ENCODE results near the gene TRIP4.

The TRIP4 gene

GRCh38 chr15:64425221-64425620 is 37.6 kb downstream of the TRIP4 start:
- Histone ChIP-seq H3K27ac (no peak overlapping the region), H3K27me3 (ENCODE audit: insufficient read depth, low read depth) (no peaks in the 10 kb centered on the region), H3K9ac (no peak overlapping the region), H3K4me2 (no peak overlapping the region), H2AFZ (ENCODE audit: low read depth) (no peak overlapping the region), H3K79me2 (ENCODE audit: insufficient read depth, low read depth) (no peaks in the 10 kb centered on the region), H3K36me3 (ENCODE audit: insufficient read depth) (no peaks in the 10 kb centered on the region), H3K4me3 (IDR thresholded peaks at IDR 0.05; ENCODE audit: insufficient read depth, low read depth, low read length) (no peak overlapping the region), H3K4me1 (ENCODE audit: low read depth, poor library complexity, severe bottlenecking) (peaks cover 48% of the 10 kb centered on the region), H4K20me1 (ENCODE audit: insufficient read depth) (no peaks in the 10 kb centered on the region)
- TF ChIP-seq, protein P1, sequence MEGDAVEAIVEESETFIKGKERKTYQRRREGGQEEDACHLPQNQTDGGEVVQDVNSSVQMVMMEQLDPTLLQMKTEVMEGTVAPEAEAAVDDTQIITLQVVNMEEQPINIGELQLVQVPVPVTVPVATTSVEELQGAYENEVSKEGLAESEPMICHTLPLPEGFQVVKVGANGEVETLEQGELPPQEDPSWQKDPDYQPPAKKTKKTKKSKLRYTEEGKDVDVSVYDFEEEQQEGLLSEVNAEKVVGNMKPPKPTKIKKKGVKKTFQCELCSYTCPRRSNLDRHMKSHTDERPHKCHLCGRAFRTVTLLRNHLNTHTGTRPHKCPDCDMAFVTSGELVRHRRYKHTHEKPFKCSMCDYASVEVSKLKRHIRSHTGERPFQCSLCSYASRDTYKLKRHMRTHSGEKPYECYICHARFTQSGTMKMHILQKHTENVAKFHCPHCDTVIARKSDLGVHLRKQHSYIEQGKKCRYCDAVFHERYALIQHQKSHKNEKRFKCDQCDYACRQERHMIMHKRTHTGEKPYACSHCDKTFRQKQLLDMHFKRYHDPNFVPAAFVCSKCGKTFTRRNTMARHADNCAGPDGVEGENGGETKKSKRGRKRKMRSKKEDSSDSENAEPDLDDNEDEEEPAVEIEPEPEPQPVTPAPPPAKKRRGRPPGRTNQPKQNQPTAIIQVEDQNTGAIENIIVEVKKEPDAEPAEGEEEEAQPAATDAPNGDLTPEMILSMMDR (conservative IDR thresholded peaks at IDR 0.05; ENCODE audit: low read depth, low read length): no peak

DNA sequence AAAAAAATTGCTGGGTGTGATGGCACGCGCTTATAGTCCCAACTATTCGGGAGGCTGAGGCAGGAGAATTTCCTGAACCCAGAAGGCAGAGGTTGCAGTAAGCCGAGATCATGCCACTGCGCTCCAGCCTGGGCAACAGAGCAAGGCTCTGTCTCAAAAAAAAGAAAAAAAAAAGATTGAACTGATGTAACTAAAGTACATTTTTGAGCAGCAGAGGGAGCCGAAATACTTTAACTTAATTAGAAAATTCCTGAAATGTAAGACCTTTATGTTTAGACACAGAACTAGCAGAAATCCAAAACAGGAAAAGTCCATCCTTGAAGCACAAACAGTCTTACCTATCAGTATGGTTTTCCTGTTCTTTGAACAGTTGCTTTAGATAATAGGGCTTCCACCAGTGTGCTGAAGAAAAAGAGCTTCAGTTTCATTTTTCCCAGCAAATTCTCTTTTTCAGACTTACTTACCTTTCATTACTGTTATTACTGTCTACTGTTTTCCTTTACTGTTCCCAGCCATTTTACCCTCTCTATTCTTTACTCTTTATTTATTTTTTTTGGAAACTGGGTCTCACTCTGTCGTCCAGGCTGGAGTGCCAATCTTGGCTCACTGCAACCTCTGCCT is 39.3 kb downstream of the TRIP4 start:
- Histone ChIP-seq H3K27ac (peak overlapping the region; percentile 95; the same call in 1 of the 2 replicates), H4K20me1 (ENCODE audit: insufficient read depth) (no peaks in the 10 kb centered on the region), H3K4me1 (ENCODE audit: low read depth, poor library complexity, severe bottlenecking) (peaks cover 64% of the 10 kb centered on the region), H3K4me2 (peak overlapping the region; percentile 85; the same call in 1 of the 2 replicates), H3K27me3 (ENCODE audit: insufficient read depth, low read depth) (no peaks in the 10 kb centered on the region), H3K9ac (no peak overlapping the region), H3K36me3 (ENCODE audit: insufficient read depth) (no peaks in the 10 kb centered on the region), H3K79me2 (ENCODE audit: insufficient read depth, low read depth) (no peaks in the 10 kb centered on the region), H3K4me3 (IDR thresholded peaks at IDR 0.05; ENCODE audit: insufficient read depth, low read depth, low read length) (no peak overlapping the region), H2AFZ (ENCODE audit: low read depth) (no peak overlapping the region)
- TF ChIP-seq, protein P1 (conservative IDR thresholded peaks at IDR 0.05; ENCODE audit: low read depth, low read length): 0 out of 2 replicates have a peak, but pooled peaks have one; percentile 25

DNA sequence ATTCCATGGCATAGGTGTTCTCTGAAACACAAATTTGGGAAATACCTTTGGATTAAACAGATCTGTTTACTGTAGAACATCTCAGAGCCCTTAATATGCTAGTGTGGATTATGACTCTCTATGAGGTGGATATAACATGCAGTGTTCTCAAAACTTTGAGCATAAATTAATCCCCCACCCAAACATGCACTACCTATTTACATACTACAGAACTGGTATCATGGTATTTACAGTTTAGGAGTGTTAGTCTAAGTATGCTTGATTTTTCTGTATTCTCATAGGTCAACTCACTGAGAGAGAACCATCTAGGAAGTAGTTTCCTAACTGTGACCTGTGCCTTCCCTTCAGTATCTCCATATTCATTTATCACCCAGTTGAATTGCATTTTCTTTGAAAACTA is 41.8 kb downstream of the TRIP4 start:
- Histone ChIP-seq H4K20me1 (ENCODE audit: insufficient read depth) (no peaks in the 10 kb centered on the region), H3K4me3 (IDR thresholded peaks at IDR 0.05; ENCODE audit: insufficient read depth, low read depth, low read length) (no peak overlapping the region), H3K4me1 (ENCODE audit: low read depth, poor library complexity, severe bottlenecking) (peaks cover 74% of the 10 kb centered on the region), H3K79me2 (ENCODE audit: insufficient read depth, low read depth) (no peaks in the 10 kb centered on the region), H2AFZ (ENCODE audit: low read depth) (no peak overlapping the region), H3K9ac (peak overlapping the region; percentile 59; the same call in 1 of the 2 replicates), H3K36me3 (ENCODE audit: insufficient read depth) (no peaks in the 10 kb centered on the region), H3K4me2 (peak overlapping the region; percentile 85), H3K27me3 (ENCODE audit: insufficient read depth, low read depth) (no peaks in the 10 kb centered on the region), H3K27ac (peak overlapping the region; percentile 95)
- TF ChIP-seq, protein P1 (conservative IDR thresholded peaks at IDR 0.05; ENCODE audit: low read depth, low read length): no peak

DNA sequence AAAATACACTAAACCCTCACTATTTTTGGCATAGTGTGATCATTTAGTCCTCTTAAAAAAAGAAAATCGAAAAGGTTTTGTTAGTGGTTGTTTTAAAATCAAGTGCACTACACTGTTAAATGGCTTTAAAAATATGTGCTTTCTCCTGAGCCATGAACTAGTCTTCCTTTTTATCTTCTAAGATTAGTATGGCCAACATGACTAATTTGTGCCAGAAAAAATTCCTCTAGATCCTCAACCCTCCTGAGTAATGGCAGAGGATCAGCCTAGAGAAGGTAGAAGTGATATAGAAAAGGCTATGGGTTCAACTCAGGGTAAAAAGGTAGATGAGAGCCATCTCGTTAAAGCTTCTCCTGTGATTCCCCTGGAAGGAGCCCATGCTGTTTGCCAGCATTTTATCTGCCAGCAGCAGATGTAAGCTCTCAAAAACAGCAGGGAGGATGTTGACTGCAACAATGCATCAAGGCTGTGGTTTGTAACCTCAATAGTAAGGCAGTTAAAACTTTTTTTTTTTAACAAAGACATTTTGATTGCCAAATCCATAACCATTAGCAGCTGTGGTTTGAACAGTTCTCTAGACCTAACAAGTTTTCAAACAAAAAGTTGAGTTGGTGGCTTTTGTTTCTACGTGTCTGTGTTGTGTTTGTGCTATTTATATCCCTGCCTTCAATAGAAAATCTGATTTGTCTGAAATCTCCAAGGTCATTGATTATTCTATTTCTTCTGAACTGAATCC is 42.5 kb downstream of the TRIP4 start:
- peak overlapping the region; percentile 59 for H3K9ac ChIP-seq
- H3K4me1 ChIP-seq (ENCODE audit: low read depth, poor library complexity, severe bottlenecking): peaks cover 74% of the 10 kb centered on the region
- peak overlapping the region; percentile 85 for H3K4me2 ChIP-seq
- TF ChIP-seq, protein P1 (conservative IDR thresholded peaks at IDR 0.05; ENCODE audit: low read depth, low read length): no peak
- no peak overlapping the region for H3K4me3 ChIP-seq (IDR thresholded peaks at IDR 0.05; ENCODE audit: insufficient read depth, low read depth, low read length)
- H2AFZ ChIP-seq (ENCODE audit: low read depth): 0 out of 2 replicates have a peak overlapping the region, but pooled peaks have one; percentile 20
- no peaks in the 10 kb centered on the region for H3K27me3 ChIP-seq (ENCODE audit: insufficient read depth, low read depth)
- peak overlapping the region; percentile 95 for H3K27ac ChIP-seq
- H4K20me1 ChIP-seq (ENCODE audit: insufficient read depth): no peaks in the 10 kb centered on the region
- H3K79me2 ChIP-seq (ENCODE audit: insufficient read depth, low read depth): no peaks in the 10 kb centered on the region
- no peaks in the 10 kb centered on the region for H3K36me3 ChIP-seq (ENCODE audit: insufficient read depth)

All from KMS-11 (cell line).